Transverse colon (tissue), 4 donors: ENCODE results near the gene YWHAB. TPM values are rescaled to one million over a fixed set of nuclear protein-coding genes. Genes with fewer than 3 reads are reported as not detected.
"Not testable (repeated sequence)": the region's sequence is repeated elsewhere in the genome, so short reads cannot be mapped to it uniquely, and the experiment has no call there.

Source experiments
- DNase-seq: peaks from one replicate; pipeline ENCODE4 v3.0.0-alpha.2; 2019
- H3K27ac ChIP-seq, 4 donors: fragments of 200-600 bp; sonication (generic); 2 replicates each; pipeline ENCODE4 v1.5.1; 2016 to 2018; ENCODE audit warnings: inconsistent platforms in 4 of 4
- H3K27me3 ChIP-seq: fragments of 200-600 bp; sonication (generic); 2 replicates; pipeline ENCODE4 v1.5.1; 2017; ENCODE audit warnings: inconsistent platforms
- H3K36me3 ChIP-seq, 4 donors: fragments of 200-600 bp; sonication (generic); 2 replicates each; pipeline ENCODE4 v1.5.1; 2017 to 2019; ENCODE audit warnings: inconsistent platforms in 4 of 4
- H3K4me1 ChIP-seq, 4 donors: fragments of 200-600 bp; sonication (generic); 2 replicates each; pipeline ENCODE4 v1.5.1; 2017 to 2020; ENCODE audit warnings: inconsistent platforms in 4 of 4
- H3K4me3 ChIP-seq, 4 donors: fragments of 200-600 bp; sonication (generic); 1 replicate in 1 of 4; 2 replicates in 3 of 4; pipeline versions ENCODE4 v1.5.1 to v1.6.1; 2017 to 2019; ENCODE audit warnings: inconsistent platforms in 4 of 4
- H3K9me3 ChIP-seq, 2 donors: fragments of 200-600 bp; sonication (generic); 2 replicates each; pipeline ENCODE4 v1.5.1; 2017 to 2019; ENCODE audit warnings: inconsistent platforms in 2 of 2
- CTCF ChIP-seq, 5 experiments: fragments of 200-600 bp in 3 of 5; fragments of 450-650 bp in 2 of 5; sonication (generic) in 3 of 5; IDR thresholded peaks; 1 replicate in 2 of 5; 2 replicates in 3 of 5; pipeline ENCODE4 v1.5.1; 2016 to 2017; ENCODE audit warnings: antibody characterized with exemption in 5 of 5, inconsistent platforms in 3 of 5, mild to moderate bottlenecking in 2 of 5, moderate library complexity in 1 of 5
- EP300 ChIP-seq: sonication (generic); formaldehyde crosslinking; IDR thresholded peaks from one replicate; pipeline ENCODE4 v1.6.1; 2017; ENCODE audit warnings: antibody characterized with exemption, low read depth
- POLR2A ChIP-seq: fragments of 450-650 bp; IDR thresholded peaks from one replicate; pipeline ENCODE4 v1.6.1; 2016; ENCODE audit warnings: antibody characterized with exemption, mild to moderate bottlenecking, moderate library complexity
- POLR2AphosphoS5 ChIP-seq, 3 donors: sonication (generic); formaldehyde crosslinking; IDR thresholded peaks; one replicate each; pipeline ENCODE4 v1.6.1; 2016; ENCODE audit warnings: antibody characterized with exemption in 3 of 3
- WGBS, 2 donors: methylation state at CpG; one replicate each; pipeline ENCODE4 v1.1.5; 2018; ENCODE audit warnings: low coverage in 1 of 2; 5-methylcytosine and 5-hydroxymethylcytosine counted together
- in situ Hi-C, 4 donors: fragments of 200-750 bp; cut with MboI; loops; one replicate each; pipeline versions ENCODE4 v1.15.0 to v1.15.1; 2017; ENCODE audit warnings: low sequenced_read_pairs in 3 of 4, low pct_ligation_motif_present in 1 of 4, low pct_unique_long_range_greater_than_20kb in 1 of 4
- intact Hi-C: fragments of 100-400 bp; cut with DNase I; formaldehyde crosslinking; loops from one replicate; pipeline ENCODE4 v1.15.1; 2023; ENCODE audit warnings: low total_unique reads
- total RNA-seq, 4 donors: library from RNA; depleted of rRNA; stranded (reverse); fragments of >200 nt; gene quantifications; one replicate each; pipeline ENCODE4 v1.1.0, GENCODE V29; 2016

YWHAB gene
- total RNA-seq, 4 donors from 2014 or later, result 73.2 to 170 (median 117) TPM

- intact Hi-C loops (no loop called here), in situ Hi-C loops (loop anchor here in 3 of 4 donors (10.0 to 25.0 kb wide), 3 partner anchors 117 to 177 kb away; partner anchors contain the start of gene KCNK15 (in 2 of the 3))
- TF ChIP-seq EP300, result no peak
- no peak for TF ChIP-seq POLR2A
- TF ChIP-seq CTCF (IDR thresholded peaks at IDR 0.05), result no peak
- no peak for TF ChIP-seq POLR2AphosphoS5 (IDR thresholded peaks at IDR 0.05)
- 19 to 60% methylated on average over 1 to 5 of the region's 5 CpGs for WGBS, 2 donors
- Histone ChIP-seq H3K4me1 (peaks cover 0 to 25% (median 1%) of the 10 kb centered on the region in 4 donors), H3K9me3 (no peaks in the 10 kb centered on the region), H3K4me3 (no peak overlapping the region), H3K27me3 (no peaks in the 10 kb centered on the region), H3K36me3 (no peaks in the 10 kb centered on the region), H3K27ac (no peak overlapping the region)
- DNase-seq, result no peak
These were observed 23.9 kb upstream of the YWHAB start for GRCh38 chr20:44861531-44862006.

- Histone ChIP-seq H3K36me3 (no peaks in the 10 kb centered on the region), H3K9me3 (no peaks in the 10 kb centered on the region), H3K4me3 (no peak overlapping the region), H3K27ac (no peak overlapping the region), H3K27me3 (no peaks in the 10 kb centered on the region), H3K4me1 (peaks cover 0 to 30% (median 2%) of the 10 kb centered on the region in 4 donors)
- no peak for TF ChIP-seq POLR2AphosphoS5 (IDR thresholded peaks at IDR 0.05)
- TF ChIP-seq CTCF (IDR thresholded peaks at IDR 0.05), result no peak
- no peak for TF ChIP-seq EP300
- no peak for TF ChIP-seq POLR2A
- in situ Hi-C loops, result loop anchor here in 3 of 4 donors (10.0 to 25.0 kb wide), 3 partner anchors 117 to 177 kb away; partner anchors contain the start of gene KCNK15 (in 2 of the 3)
- WGBS, 2 donors, result 73 to 82% methylated on average over 2 of the region's 2 CpGs
- DNase-seq, result no peak
- intact Hi-C loops, result no loop called here
These were observed 23.2 kb upstream of the YWHAB start for GRCh38 chr20:44862286-44862685.

GRCh38 chr20:44863365-44864084 lies 22.0 kb upstream of the YWHAB start:
- H3K4me3 ChIP-seq, H3K36me3 ChIP-seq, H3K27ac ChIP-seq, H3K9me3 ChIP-seq, DNase-seq, H3K27me3 ChIP-seq, intact Hi-C loops: not testable (repeated sequence)
- 62 to 73% methylated on average over 3 to 4 of the region's 4 CpGs for WGBS, 2 donors
- in situ Hi-C loops, result loop anchor here in 3 of 4 donors (10.0 to 25.0 kb wide), 3 partner anchors 119 to 179 kb away; partner anchors contain the start of gene KCNK15 (in 2 of the 3)
- H3K4me1 ChIP-seq, result peaks cover 0 to 29% (median 4%) of the 10 kb centered on the region in 4 donors

- H3K4me1 ChIP-seq, result peaks cover 0 to 20% (median 4%) of the 10 kb centered on the region in 4 donors
- H3K9me3 ChIP-seq, H3K4me3 ChIP-seq, DNase-seq, intact Hi-C loops, H3K27me3 ChIP-seq, H3K36me3 ChIP-seq, H3K27ac ChIP-seq: not testable (repeated sequence)
- 65 to 83% methylated on average over 2 to 3 of the region's 3 CpGs for WGBS, 2 donors
- in situ Hi-C loops, result loop anchor here in 3 of 4 donors (10.0 to 25.0 kb wide), 3 partner anchors 120 to 180 kb away; partner anchors contain the start of gene KCNK15 (in 2 of the 3)
These were observed 21.0 kb upstream of the YWHAB start for GRCh38 chr20:44864493-44864892.

- TF ChIP-seq CTCF (IDR thresholded peaks at IDR 0.05) (no peak), POLR2A (no peak), POLR2AphosphoS5 (IDR thresholded peaks at IDR 0.05) (no peak), EP300 (no peak)
- H3K36me3 ChIP-seq, result no peaks in the 10 kb centered on the region
- no peak overlapping the region for H3K27ac ChIP-seq
- H3K9me3 ChIP-seq, result no peaks in the 10 kb centered on the region
- DNase-seq, result no peak
- H3K4me3 ChIP-seq, result no peak overlapping the region
- 63 to 77% methylated on average over 4 to 8 of the region's 8 CpGs for WGBS, 2 donors
- in situ Hi-C loops (loop anchor here (5.0 to 25.0 kb wide), 5 partner anchors 122 to 185 kb away; partner anchors contain the start of gene KCNK15 (in 2 of the 4)), intact Hi-C loops (loop anchor here (5.0 kb wide), 2 partner anchors 120 to 180 kb away; partner anchors contain the start of gene KCNK15)
- no peaks in the 10 kb centered on the region for H3K27me3 ChIP-seq
- H3K4me1 ChIP-seq, result peaks cover 0 to 14% (median 3%) of the 10 kb centered on the region in 4 donors
These were observed 18.7 kb upstream of the YWHAB start for GRCh38 chr20:44866703-44867335.
